Progenitor cell of endocrine pancreas (in vitro differentiated cells): ENCODE measurements around the gene BMP5. TPM values are rescaled to one million over a fixed set of nuclear protein-coding genes. Genes with fewer than 3 reads are reported as not detected.

Experiments used
- DNase-seq: peaks from one replicate; pipeline ENCODE4 v3.0.0; 2021; ENCODE audit warnings: low spot score; ENCODE audit not compliant: unreplicated experiment
- H3K27ac Mint-ChIP-seq: 2 replicates; pipeline ENCODE4 v1.8.0; 2021; ENCODE audit warnings: mild to moderate bottlenecking, moderate library complexity, mixed read lengths
- H3K27me3 Mint-ChIP-seq: 2 replicates; pipeline ENCODE4 v1.8.0; 2021; ENCODE audit warnings: mixed read lengths
- H3K36me3 Mint-ChIP-seq: 2 replicates; pipeline ENCODE4 v1.8.0; 2022; ENCODE audit warnings: mixed read lengths; ENCODE audit not compliant: insufficient read depth
- H3K4me1 Mint-ChIP-seq: 2 replicates; pipeline ENCODE4 v1.8.0; 2021; ENCODE audit warnings: low read depth, mixed read lengths
- H3K4me3 Mint-ChIP-seq: 2 replicates; pipeline ENCODE4 v1.8.0; 2021; ENCODE audit warnings: low read depth, mild to moderate bottlenecking, moderate library complexity, mixed read lengths
- H3K9me3 Mint-ChIP-seq: 2 replicates; pipeline ENCODE4 v1.8.0; 2021; ENCODE audit warnings: low read depth, mixed read lengths
- total RNA-seq: library from RNA; stranded (reverse); gene quantifications from 2 replicates; pipeline ENCODE4 v1.2.1, GENCODE V29; 2021
- TF ChIP-seq, protein P1 (sequence below): fragments of 200-600 bp; sonication (generic); IDR thresholded peaks from one replicate; pipeline ENCODE4 v1.5.0; 2021; ENCODE audit warnings: antibody characterized with exemption, mild to moderate bottlenecking; ENCODE audit not compliant: unreplicated experiment

BMP5 gene
- total RNA-seq, 1 donor from 2014 or later = 0.91 TPM

DNA sequence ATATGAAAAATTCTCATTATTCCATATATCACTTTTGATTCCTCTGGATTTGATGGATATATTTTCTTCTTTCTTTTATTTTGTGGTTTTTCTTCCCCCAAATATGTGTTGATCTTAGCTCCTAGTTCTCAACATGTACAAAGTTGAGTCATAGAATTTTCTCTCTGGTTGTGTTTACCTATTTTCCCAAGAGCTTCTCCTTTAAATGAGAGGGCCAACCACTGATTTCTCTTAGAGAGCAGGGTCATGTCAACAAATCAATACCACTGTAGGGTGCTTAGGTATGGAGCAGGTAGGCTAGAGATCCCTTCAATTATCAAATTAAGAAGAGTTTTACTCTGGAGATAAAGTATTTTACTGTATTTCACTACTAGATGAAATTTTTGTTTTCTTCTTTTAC, 145.7 kb downstream of the BMP5 start:
- H3K4me3 Mint-ChIP-seq = no peak overlapping the region
- peak overlapping the region; percentile 30 for H3K27ac Mint-ChIP-seq
- H3K4me1 Mint-ChIP-seq = peaks cover 18% of the 10 kb centered on the region
- H3K27me3 Mint-ChIP-seq = no peaks in the 10 kb centered on the region
- TF ChIP-seq, protein P1, sequence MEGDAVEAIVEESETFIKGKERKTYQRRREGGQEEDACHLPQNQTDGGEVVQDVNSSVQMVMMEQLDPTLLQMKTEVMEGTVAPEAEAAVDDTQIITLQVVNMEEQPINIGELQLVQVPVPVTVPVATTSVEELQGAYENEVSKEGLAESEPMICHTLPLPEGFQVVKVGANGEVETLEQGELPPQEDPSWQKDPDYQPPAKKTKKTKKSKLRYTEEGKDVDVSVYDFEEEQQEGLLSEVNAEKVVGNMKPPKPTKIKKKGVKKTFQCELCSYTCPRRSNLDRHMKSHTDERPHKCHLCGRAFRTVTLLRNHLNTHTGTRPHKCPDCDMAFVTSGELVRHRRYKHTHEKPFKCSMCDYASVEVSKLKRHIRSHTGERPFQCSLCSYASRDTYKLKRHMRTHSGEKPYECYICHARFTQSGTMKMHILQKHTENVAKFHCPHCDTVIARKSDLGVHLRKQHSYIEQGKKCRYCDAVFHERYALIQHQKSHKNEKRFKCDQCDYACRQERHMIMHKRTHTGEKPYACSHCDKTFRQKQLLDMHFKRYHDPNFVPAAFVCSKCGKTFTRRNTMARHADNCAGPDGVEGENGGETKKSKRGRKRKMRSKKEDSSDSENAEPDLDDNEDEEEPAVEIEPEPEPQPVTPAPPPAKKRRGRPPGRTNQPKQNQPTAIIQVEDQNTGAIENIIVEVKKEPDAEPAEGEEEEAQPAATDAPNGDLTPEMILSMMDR = no peak
- H3K36me3 Mint-ChIP-seq = no peaks in the 10 kb centered on the region
- peaks cover 4% of the 10 kb centered on the region for H3K9me3 Mint-ChIP-seq
- DNase-seq = no peak

DNA sequence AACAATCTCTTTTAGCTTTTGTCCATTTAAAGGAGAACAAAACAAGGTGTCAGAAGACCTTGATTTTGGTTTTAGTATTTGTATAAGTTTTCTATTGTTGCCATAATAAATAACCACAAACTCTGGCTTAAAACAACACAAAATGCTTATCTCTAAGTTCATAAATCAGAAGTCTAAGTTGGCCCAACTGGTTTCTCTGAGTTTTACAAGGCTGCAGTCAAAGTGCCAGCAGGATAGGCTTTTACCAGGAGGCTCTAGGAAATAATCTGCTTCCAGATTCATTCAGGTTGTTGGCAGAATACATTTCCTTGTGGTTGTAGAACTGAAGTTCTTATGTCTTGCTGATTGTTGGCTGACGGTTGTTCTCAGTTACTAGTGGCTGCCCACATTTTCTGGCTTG, 149.2 kb downstream of the BMP5 start:
- TF ChIP-seq, protein P1 = no peak
- Mint-ChIP-seq H3K9me3 (no peaks in the 10 kb centered on the region), H3K36me3 (no peaks in the 10 kb centered on the region), H3K4me3 (no peak overlapping the region), H3K27ac (peak overlapping the region; percentile 0), H3K27me3 (no peaks in the 10 kb centered on the region), H3K4me1 (peaks cover 18% of the 10 kb centered on the region)
- no peak for DNase-seq

DNA sequence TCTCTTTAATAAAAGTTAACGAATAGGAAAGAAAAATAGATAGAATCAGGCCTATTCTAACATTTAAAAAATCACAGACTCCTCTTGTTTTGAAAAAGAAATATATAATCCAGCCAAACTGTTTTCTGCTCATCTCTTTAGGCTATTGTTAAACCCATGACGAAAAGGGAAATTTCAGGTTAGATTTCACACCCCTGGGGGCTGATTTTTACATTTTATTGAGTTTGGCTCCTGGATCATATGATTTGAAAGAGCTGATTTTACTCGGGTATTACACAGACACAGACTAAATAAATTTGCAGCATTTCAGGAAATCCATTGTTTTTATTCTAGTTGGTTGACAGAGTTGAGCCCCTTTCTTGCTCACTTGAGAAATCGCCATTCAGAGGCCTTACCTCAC, 160.6 kb downstream of the BMP5 start:
- Mint-ChIP-seq H3K27ac (no peak overlapping the region), H3K36me3 (no peaks in the 10 kb centered on the region), H3K27me3 (no peaks in the 10 kb centered on the region), H3K4me3 (no peak overlapping the region), H3K4me1 (peaks cover 3% of the 10 kb centered on the region), H3K9me3 (no peaks in the 10 kb centered on the region)
- TF ChIP-seq, protein P1 = no peak
- DNase-seq = no peak

DNA sequence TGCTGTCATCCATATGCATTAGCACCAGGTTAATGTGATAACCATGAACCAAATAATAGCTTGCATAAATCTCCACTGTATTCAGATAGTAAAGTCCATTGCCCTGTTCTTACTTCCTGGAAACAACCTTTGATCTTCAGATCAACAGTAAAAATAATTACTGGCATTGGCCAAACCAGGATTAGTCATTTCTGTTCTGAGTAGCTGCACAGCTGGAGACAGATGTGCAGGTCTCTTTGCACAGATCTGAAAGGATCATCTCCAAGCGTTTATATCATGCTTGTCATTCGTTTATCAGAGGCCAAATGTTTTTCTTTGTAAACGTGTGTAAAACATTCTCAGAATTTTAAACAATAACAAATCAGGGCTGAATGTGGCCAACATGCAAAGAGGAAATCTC, 162.0 kb downstream of the BMP5 start:
- Mint-ChIP-seq H3K27ac (no peak overlapping the region), H3K9me3 (no peaks in the 10 kb centered on the region), H3K36me3 (no peaks in the 10 kb centered on the region), H3K27me3 (no peaks in the 10 kb centered on the region), H3K4me3 (no peak overlapping the region), H3K4me1 (peaks cover 3% of the 10 kb centered on the region)
- TF ChIP-seq, protein P1 = no peak
- no peak for DNase-seq

DNA sequence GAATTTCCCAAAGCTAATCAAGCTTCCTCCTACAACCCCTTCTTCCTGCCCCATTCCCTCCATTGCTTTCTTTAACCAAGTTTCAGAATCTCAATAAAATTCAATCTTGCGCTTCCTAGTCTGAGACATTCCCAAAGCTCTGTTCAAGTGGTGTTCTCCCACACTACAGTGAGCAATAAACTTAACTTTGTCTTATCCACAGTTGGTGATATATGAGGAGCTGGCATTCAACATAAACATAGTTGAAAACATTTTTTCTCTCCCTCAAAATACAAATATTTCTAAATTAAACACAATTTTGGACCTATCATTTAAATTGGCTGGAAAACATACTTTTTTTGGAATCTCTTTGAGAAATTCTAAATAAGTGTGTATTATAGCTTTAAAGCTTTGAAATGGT, 166.7 kb downstream of the BMP5 start:
- no peak for DNase-seq
- Mint-ChIP-seq H3K27ac (no peak overlapping the region), H3K4me1 (peaks cover 3% of the 10 kb centered on the region), H3K4me3 (no peak overlapping the region), H3K27me3 (no peaks in the 10 kb centered on the region), H3K36me3 (no peaks in the 10 kb centered on the region), H3K9me3 (no peaks in the 10 kb centered on the region)
- TF ChIP-seq, protein P1 = no peak
